ENCODE measurements around the gene PLCB1.

PLCB1 gene

DNA sequence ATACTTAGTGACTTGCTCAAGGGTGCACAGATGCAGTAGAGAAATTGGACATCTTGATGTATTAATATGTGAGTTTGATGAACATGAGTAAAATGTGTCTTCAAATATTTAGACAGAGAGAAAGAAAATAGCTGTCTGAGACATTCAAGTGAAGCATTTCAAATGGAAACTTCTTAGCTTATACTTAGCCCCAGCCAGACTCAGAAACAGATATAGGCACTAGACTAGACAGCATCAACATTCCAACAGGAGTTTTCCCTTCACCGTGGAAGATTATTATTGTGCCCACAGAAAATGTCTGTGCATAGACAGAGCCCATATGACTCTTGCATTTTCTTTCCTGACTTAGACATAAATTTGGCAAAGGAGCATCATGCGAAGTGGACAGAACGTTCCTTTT, 443.0 kb downstream of the PLCB1 start:
- DNase-seq = no peak

DNA sequence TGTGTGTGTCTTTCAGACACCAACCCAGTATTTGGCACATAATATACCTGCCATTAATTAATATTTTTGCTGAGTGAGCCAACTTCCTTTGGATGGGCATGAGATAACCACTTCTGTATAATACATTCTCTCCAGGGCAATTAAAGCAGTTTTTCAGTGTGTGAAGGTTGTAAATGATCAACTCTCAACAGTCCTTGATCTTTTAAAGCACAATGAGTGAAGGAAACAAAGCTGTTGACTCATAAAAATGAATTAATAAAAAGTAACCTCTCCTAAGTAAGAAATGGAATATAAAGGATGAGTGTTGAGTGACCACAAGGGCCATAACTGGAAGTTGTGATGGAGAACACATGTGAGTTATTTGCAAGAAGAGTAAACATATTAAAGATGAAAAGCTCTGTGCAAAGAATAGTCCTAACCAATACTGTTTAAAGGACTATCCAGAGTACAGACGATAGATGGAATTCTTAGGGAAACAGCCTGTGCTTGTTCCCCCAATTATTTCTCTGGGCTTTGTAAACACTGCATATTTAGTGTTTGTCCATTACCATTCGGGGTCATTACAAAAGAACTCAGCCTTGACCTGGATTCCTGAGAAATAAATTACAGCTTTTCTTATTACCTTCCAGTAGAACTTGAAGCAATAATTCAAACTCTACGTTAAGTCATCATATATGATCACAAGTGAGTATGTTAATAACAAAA, 446.2 kb downstream of the PLCB1 start:
- DNase-seq = peak in 2 of 3 experiments; percentile 9 to 64

- DNase-seq = no peak
Observed at GRCh38 chr20:8579035-8579434, 447.0 kb downstream of the PLCB1 start.

DNA sequence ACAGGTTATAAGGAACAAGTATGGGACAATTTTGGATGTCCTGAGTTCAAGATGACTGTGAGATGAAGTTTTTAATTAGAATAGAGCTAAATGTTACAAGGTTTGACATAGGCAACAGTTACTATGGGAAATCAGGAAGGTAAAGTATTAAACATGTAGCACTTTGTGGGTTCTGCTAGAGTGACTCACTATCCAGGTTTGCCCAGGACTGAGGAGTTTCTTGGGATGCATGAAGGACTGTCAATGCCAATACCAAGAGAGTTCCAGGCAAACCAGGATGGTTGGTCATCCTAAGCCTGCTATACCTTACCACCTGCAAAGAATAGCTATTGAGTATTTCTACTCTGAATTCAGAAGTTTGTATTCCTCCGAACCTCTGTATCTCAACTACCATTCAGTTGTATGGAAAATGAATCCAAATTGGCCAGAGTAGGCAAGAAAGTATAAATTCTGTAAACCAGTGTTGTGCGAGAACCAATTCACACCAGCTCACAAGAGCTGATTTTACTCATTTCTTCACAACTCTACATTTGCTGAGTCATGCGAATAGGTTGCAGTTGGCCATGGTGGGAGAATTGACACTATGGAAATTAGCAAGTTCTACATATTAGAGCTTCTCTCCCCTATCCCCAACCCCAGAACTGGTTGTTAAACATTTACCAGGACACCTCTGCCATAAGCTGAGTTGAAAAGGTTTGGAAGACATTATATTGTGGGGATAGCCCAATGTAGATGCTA, 449.5 kb downstream of the PLCB1 start:
- DNase-seq = no peak

DNA sequence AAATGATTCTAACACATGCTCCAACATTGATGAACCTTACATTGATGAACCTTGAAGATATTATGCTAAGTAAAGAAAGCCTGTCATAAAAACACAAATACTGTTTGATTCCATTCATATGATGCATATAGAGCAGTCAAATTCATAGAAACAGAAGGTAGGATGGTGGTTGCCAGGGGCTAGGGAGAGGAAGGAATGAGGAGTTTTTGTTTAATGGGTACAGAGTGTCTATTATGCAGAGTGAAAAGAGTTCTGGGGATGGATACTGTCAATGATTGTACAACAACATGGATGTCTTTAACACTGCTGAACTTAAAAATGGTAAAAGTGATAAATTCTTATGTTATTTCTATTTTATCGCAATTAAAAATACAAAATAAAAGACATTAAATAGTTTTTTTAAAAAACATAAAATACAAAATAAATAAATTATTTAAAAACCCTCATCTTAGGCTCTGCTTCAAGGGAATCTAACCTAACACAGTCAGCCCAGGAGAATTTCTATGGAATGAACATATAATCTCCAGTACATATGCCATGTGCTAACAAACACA, 451.0 kb downstream of the PLCB1 start:
- DNase-seq = no peak

- no peak for DNase-seq
Observed at GRCh38 chr20:8583566-8584043, 451.5 kb downstream of the PLCB1 start.

DNA sequence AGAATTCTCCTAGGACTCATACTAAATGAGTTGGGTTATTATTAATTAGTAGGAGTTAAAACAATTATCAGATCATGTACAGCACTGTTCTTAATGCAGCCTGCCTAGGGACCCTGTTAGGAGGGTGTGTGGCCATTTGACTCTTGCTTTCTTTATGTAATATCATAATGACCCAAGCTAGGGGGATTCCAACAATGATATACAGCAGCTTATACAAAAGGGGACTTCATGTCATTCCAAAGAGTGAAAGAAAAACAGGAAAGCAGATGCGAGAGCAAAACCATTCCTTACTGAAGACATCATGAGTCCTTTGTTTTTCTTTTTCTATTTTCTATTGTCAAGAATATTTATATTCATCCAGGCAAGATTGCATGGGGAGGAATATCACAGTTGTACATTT, 455.2 kb downstream of the PLCB1 start:
- DNase-seq = no peak

DNA sequence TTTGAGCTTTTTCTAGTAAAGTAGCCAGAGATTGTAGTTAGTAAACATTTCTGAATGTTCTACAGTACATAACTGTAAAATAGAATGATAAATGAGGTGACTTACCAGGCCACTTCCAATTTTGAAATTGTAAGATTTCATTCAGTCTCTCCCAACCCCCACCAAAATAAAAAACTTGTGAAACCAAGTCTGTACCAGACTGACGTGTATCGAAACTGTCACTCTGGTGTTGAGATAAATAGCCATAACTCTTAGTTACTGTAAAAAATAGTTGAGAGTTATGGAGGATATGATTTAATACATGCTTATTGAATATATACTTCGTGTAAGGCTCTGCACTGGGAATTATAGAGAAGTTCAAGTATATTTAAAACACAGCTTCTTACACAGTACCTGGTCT, 455.7 kb downstream of the PLCB1 start:
- no peak for DNase-seq

DNA sequence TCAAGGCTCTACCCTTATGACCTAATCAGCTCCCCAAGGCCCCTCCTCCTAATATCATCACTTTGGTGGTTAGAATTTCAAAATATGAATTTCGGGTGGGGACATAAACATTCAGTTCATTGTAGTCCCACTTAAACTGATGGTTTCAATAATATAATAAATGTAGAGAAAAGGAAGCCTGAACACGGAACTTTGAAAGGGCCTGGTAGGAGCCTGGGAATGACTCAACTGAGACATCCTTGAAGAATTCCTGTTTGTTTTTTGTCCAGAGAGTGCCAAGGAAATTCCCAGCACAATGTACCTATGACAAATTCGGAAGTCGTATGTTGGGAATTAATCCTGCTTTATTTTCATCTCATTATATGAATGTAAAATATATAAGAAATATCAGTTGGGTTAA, 457.9 kb downstream of the PLCB1 start:
- DNase-seq = no peak

DNA sequence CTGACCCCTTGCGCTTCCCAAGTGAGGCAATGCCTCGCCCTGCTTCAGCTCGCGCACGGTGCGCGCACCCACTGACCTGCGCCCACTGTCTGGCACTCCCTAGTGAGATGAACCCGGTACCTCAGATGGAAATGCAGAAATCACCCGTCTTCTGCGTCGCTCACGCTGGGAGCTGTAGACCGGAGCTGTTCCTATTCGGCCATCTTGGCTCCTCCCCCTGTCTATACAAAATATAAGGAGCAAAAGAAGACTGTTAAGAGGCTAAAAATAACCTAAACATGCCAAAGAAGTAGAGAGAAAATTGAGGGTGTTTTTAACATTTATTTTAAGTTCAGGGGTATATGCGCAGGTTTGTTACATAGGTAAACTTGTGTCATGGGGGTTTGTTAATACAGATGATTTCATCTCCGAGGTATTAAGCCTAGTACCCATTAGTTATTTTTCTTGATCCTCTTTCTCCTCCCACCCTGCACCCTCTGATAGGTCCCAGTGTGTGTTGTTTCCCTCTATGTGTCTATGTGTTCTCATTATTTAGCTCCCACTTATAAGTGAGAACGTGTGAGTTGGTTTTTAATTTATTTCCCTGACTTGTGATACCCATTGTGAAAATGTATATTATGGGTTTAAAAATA, 469.0 kb downstream of the PLCB1 start:
- peak; percentile 36 to 85 (median 38) for DNase-seq

DNA sequence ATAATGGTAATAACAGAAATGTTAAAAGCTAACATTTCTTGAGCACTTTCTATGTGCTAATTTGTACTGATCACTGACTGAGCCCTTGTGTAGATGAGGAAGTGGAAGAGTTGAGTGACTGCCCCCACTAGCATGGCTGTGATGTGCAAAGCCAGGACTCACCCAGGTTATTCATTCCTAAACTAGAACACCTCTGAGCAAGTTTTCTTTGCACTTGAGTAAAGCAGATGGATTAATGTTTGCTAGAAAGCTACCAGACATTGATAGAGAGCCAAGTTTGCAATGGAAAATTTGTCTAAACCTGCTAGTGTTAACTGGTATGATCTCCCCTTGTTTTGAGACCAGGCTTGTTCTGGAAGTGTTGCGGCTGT, 469.5 kb downstream of the PLCB1 start:
- peak in 2 of 3 experiments; percentile 30 to 75 for DNase-seq

DNA sequence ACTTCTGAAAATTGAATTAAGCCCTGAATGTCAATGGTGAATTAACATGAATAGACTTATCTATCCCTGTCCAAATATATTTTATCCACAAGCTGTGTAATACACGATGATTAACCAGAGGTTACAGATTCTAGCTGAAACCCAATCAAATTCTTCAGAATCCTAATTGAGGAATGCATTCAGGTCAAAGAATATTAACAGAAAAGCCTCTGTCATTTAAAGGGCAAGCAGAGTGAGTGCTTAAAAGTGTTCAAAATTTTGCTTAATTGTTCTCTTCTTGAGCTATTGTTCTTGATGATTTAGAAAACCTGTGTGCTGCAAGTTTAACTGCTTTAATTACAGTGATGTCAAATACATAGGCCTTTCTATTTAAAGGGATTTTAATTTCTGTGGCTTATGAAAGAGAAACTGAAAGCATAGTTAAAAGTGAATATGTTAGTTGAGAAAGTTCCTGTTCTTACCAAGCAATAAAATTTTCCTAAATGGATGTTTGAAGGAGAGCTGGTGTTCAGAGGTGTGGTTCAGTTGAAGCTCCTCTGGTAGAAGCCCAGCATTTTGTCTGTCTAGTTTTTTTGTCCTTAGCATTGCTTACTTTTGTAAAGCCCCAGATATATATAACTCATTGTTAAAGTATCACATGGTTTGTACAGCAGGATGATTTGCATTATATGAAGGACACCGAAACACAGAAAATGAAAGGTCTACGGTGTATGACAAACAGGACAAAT, 470.5 kb downstream of the PLCB1 start:
- DNase-seq = peak in 1 of 3 experiments; percentile 26

DNA sequence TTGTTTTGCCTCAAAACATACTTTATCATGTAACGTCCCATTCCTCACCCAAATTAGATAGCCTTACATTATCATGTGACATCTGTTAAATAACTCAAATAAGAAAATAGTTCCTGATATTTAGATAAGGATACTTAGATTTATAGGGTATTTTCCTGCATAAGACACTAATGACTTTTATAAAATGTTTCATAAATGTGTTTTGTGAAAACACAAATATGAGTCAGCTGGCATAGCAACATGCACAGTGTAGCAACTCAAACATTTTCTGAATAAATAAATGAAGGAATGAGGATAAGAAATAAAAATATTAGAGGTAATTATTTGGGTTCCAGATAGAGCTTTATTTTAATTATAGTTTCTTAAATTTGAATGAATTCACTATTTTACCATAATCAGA, 476.4 kb downstream of the PLCB1 start:
- DNase-seq = no peak

DNA sequence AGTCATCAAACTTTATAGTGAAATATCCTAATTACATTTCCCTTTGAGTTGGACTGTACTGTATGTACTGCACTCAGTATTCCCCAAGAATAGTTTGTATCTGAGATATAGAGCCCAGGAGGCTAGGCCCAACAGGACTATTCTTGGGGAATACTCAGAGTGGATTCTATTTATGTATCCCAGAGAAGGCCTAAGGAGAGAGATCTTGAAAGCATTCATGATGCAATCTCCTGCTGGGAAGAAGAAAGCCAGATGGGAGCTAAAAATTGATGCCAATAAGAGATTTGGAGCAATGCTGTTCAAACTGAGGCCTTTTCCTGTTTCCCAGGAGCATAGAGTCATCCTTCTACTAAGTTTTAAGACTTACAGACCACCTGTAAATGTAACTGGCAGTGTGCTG, 484.7 kb downstream of the PLCB1 start:
- DNase-seq = no peak

DNA sequence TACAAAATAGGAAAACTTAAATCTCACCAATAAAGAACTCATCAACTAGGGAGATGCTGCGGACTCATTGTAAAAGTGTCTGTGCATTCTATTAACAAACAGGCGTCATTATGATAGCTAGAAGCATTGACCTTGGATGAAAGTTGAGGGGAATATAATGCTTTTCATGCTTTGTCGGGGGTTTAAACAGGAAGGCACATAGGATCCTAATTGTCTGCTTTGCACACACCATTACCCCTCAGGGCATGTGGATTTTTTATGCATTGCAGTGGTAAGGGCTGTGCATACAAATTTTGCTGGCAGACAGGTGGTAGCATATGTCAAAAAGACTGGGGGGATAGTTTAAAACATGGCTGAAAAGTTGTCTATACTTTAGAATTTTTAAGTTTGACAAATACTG, 488.9 kb downstream of the PLCB1 start:
- DNase-seq = peak in 2 of 3 experiments; percentile 63 to 90

GRCh38 chr20:8624046-8624445, 492.0 kb downstream of the PLCB1 start:
- DNase-seq = no peak

- DNase-seq = no peak
Observed at GRCh38 chr20:8624616-8625015, 492.6 kb downstream of the PLCB1 start.

DNA sequence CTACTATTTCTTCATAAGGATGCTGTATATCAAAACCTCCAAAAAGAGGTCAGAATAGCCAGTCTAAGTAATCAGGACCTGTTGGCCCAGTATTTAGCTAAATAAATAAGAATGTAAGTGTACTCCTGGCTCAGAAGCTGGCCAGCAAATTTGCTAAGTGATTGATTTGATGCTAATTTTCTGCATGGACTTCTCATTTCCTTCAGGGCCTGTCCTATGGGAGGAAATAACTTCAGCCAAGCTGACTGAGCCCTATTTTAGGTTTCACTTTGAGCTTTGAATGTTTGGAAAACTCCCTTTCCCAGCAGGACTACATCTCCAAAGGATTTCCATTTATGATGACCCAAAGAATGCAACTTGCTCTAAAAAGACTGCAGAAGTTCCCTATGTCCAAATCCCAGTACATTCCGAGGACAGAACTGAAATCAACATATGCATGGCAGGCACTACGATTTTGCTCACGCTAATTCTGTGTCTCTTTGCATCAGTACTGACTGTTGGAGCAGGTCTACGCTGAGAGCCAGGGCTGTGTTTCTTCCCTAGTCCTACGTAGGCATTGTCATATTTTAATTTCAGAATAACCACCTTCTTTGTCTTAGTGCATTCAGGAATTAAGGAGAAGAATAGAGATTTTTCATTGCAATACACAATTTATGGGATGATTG, 495.4 kb downstream of the PLCB1 start:
- DNase-seq = no peak

DNA sequence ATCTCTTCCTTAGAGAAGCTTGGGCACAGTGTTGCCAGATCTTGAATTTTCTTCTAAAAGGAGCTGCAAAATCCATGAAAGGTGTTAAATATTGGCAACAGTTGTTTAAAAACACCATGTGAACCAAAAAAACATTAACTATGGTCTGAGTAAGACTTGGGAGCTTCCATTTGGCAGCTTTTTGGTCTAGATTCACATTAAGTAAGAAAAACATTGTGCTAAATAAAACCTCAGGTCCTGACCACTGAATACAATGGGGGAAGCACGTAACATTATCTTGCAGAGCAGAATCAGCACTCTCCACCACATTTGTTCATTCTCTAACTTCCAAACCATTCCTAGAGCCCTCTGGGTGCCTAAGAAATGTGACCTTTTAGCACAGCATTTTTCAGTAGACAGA, 499.2 kb downstream of the PLCB1 start:
- no peak for DNase-seq

- no peak for DNase-seq
Observed at GRCh38 chr20:8633366-8633765, 501.3 kb downstream of the PLCB1 start.

- DNase-seq = peak in 1 of 3 experiments; percentile 21
Observed at GRCh38 chr20:8635048-8635572, 503.0 kb downstream of the PLCB1 start.

DNA sequence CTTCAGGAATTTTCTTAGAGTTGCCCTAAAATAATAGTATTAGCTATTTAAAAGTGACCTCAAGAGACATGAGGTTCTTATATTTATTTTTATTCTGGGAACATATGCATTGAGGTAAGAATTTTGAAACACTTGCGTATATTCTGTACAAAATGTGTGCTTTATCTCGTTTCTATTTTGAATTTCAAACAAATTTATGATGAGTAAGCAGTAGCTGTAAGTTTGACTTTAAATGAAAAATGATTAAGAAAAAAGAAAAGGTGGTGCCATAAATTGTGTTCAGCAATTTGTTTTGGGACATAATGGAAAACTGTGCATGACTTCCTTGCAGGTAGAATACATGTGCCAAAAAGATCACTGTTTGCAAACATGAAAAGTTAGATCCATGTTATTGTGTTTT, 503.8 kb downstream of the PLCB1 start:
- DNase-seq = no peak

Data from NCI-H1417 (cell line).